ENCODE data around the gene NELFA.

The NELFA gene

GRCh38 chr4:1961563-1961962 is 47.2 kb downstream of the NELFA start:
- DNase-seq: no peak

DNA sequence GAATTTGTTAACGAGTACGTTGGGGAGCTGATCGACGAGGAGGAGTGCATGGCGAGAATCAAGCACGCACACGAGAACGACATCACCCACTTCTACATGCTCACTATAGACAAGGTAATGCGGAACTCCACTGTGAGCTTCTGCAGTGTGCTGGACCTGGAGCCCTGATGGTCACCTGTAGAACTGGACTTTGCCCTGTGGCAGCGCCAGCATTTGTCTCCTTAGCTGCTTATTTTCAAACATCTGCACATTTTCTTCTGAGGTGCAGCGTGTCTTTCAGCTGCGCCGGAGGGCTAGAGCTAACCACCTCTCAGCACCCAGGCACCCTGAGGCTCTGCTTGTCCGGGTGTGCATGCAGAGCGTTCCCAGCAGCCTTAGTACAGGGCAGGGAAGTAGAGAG is 47.7 kb downstream of the NELFA start:
- DNase-seq: no peak

GRCh38 chr4:1960170-1960825 is 48.5 kb downstream of the NELFA start:
- DNase-seq: no peak

DNA sequence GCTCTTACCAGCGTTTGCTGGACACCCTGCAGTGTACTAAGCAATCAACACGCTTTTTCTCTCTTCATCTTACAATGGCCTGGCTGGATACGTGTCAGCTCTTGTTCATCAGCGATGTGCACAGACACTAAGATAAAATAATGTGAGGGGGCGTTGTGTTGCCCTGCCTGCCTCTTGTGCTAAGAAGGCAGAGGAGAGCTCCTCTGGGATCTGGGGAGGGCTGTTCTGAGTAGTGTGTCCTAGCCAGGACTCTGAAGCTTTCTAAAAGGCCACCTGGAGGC is 49.7 kb downstream of the NELFA start:
- DNase-seq: no peak

GRCh38 chr4:1958276-1959103 is 50.3 kb downstream of the NELFA start:
- no peak for DNase-seq

DNA sequence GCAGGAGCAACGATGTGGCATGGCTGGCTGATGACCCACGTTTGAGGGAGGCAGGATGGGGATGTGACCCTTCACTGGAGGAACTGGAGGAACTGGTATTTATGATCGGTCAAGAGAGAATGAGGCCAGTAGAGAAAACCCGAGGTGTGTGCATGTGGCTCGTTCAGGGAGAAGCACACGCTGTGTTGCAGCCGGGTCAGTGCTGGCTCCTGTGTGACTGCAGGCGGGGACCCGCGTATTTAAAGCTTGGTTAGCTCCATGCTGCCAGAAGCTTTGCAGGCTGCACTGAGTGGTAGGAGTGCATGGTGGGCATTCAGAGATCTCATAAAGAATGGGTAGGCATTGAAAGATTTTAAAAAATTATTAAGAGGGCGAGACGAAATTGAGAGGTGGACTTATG is 52.1 kb downstream of the NELFA start:
- DNase-seq: no peak

GRCh38 chr4:1953335-1953734 is 55.4 kb downstream of the NELFA start:
- no peak for DNase-seq

- DNase-seq: no peak
Observed at GRCh38 chr4:1952719-1953118, 56.1 kb downstream of the NELFA start.

DNA sequence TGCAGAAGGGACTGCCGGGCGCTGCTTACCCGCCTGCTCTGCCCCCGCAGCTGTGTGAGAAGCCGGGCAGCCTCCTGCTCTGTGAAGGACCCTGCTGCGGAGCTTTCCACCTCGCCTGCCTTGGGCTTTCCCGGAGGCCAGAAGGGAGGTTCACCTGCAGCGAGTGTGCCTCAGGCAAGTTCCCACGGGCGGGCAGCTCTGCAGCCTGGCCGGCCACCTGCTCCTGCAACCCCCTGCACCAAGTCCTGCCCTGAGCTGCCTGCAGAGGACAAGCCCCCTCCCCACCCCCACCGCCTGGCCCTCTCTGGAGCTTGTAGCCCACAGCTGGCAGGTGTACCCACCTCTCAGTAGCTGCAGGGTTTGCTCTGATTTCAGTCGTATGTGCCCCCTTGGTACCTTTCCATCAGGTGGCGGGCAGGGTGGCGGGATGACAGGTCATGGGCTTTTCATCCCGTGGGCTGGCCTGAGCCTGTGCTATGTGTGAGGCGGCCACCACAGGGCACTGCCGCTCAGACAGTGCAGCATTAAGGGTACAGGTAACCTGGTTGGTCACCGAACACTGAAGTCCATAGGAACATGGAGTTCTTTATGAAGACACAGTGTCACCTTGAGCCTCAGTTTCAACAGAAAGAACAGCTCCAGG is 56.6 kb downstream of the NELFA start:
- no peak for DNase-seq

DNA sequence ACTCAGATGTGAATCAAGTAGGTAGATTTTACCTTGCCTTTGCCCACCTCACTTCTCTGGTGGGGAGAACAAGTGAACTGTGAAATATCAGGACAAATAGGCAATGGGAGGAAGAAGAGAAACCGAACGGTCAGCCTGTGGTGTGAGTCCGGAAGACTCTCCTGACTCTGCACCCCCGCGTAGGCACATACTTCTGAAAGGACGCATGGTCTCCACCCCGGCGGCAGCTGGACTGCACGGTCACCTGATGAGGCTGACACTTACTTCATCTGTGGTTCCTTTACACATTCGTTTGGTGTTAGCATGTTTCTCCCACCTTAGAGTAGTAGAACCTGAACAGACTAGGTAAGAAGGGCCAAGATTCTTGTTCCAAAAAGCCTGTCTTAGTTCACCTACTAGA is 58.4 kb downstream of the NELFA start:
- DNase-seq: no peak

DNA sequence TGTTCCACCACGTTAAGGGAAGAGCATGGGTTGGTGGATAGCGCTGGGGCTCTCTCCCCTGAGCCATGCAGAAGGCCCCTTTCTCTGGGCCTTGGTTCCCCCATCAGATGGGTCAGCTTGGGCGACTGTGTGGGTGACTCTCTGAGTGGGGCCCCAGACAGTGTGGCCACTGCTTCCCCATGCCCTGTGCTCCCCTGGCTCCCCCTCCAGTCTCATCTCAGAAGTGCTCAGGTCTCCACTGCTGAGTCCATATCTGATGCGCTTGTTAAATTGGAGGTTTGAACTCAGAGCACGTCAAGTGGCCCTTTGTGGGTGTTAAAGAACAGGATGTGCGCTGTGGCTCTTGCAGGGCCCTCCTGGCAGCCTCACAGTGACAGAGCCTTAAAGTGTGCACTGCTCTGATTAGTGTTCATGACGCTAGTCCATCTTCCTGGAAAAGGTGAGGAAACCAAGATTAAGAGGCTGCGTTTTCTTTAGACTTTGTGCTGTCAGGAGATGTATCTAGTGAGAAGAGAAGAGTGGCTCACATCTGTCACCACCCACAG is 59.8 kb downstream of the NELFA start:
- no peak for DNase-seq

GRCh38 chr4:1948232-1948631 is 60.5 kb downstream of the NELFA start:
- DNase-seq: no peak

DNA sequence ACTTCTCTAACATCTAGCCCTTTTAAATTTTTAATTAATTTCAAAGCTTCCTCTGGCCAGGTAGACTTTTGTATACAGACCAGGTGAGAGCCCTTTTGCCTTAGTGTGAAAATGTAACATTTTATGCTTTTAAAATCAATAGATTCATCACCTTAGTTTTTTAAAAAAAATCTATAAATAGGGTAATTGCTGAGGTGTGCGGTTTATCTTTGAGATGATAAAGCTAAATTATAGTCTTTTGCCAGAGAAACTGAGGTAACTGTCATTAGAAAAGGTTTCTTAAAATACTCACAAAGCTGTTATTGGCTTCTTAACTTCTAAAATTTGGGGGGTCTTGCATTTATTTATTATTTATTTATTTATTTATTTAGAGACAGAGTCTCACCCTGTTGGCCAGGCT is 62.9 kb downstream of the NELFA start:
- DNase-seq: no peak

GRCh38 chr4:1945124-1945895 is 63.5 kb downstream of the NELFA start:
- no peak for DNase-seq

DNA sequence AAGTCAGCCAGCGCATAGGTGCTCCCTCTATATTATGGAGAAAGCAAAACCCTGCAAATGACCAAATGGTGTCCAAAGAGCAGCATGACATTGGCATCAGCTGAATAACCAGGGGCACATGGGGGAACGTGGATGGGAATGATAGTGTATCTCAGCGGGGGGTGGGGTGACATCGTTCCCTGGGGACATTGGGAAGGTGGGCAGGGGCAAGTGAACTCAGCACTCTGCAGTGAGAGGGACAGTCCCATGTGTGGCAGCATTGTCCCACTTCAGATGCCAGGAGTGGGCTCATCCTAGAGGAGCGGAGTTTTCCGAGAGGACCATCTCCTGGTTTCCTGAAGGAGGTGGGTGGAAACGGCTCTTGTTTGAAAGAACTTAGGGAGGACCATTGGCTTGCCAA is 64.8 kb downstream of the NELFA start:
- DNase-seq: no peak

DNA sequence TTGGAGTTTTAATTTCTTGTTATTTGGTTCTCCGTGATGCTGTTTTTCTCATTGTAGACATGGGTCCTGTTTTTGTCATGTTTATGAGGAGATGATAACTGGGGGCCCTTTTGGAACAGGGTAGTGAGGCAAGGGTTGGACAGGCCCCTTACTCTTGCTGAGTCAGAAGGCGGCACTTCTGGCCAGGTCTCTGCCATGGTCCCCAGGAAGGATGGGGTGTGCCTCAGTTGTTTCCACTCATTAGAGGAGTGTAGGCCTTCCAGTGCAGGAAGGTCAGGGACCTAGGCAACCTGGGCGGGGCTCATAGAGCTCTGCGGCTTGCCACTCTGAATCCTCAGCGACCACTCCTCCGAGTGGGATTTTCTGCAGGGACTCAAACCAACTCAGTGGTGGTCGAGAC is 68.2 kb downstream of the NELFA start:
- DNase-seq: no peak

DNA sequence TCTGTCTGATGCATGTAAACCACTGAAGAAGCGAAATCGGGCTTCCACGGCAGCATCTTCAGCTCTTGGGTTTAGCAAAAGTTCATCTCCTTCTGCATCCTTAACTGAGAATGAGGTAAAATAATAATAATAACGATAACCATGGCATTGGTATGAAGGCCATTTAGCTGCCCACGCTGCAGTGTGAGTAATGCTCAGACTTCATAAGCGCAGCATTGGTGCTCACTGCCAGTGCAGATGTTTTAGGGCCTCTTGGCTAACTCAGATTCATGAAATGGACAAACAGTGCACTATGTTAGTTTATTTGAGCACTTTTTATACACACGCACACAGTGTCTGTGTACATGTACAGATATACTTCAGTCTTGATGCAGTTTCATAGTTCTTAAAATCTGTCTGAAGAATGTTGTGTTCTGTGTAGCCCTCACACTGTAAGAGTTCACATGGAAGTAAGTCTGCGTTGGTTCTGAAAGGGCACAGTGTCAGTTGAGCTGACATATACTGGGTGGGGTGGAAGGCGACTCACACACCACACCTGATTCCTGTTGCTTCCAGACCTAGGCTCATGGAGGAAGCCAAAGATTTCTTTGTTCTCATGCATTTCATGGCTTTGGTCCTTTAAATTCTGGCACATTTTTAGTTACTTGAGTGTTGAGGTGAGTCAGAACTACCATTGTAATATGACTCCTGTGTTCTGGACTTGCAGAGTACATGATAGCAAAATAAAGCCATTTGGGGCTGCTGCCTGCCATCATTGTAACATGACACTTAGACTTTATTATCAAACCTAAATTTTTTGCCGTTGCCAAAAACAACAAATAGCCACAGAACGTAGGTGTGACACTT is 68.9 kb downstream of the NELFA start:
- DNase-seq: no peak

DNA sequence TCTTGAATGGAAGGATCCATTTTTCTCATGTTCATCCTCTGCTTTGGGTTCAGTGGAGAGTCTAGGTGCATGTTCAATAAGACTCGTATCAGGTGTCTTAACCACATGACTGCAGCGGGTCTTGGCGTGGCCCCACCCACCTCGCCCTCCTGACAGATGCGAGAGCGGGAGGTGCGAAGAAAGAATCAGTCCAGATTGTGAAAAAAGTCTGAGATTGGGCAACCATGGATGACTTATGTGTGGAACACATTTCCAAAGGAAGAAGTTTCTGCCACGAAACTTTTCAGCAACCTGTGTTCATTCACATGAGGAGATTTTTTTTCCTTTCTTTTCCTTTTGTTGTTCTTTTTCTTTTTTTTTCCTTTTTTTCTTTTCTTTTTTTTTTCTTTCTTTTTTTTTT is 70.7 kb downstream of the NELFA start:
- no peak for DNase-seq

GRCh38 chr4:1937550-1937949 is 71.2 kb downstream of the NELFA start:
- no peak for DNase-seq

- DNase-seq: no peak
Observed at GRCh38 chr4:1933700-1934099, 75.1 kb downstream of the NELFA start.

GRCh38 chr4:1932736-1933135 is 76.0 kb downstream of the NELFA start:
- no peak for DNase-seq

Measured in NCI-H187 (cell line).